T-cell (primary cell): ENCODE results near the gene BHMT. TPM values are rescaled to one million over a fixed set of nuclear protein-coding genes. Genes with fewer than 3 reads are reported as not detected.

ENCODE experiments used
- ATAC-seq, 4 experiments: fragments of 200-7000 bp in 3 of 4; fragments of 150-1000 bp in 1 of 4; cut with Tn5 transposase; replicated peaks in 1 of 4; 1 replicate in 3 of 4; 2 replicates in 1 of 4; pipeline ENCODE4 v1.10.0; 2021; ENCODE audit warnings: moderate library complexity in 3 of 4, mild to moderate bottlenecking in 2 of 4, moderate number of reproducible peaks in 1 of 4
- CTCF ChIA-PET, 2 donors: fragments of 300-600 bp; sonication (Branson Sonifier 250); formaldehyde crosslinking; loops; one replicate each; lab custom pipeline; 2022; ENCODE audit warnings: antibody characterized with exemption in 2 of 2; lab: Charles Lee
- POLR2A ChIA-PET, 2 donors: fragments of 300-600 bp; sonication (Branson Sonifier 250); formaldehyde crosslinking; loops; one replicate each; lab custom pipeline; 2022; ENCODE audit warnings: antibody characterized with exemption in 2 of 2; lab: Charles Lee
- DNase-seq, 35 experiments: peaks; one replicate each; pipeline versions ENCODE4 v3.0.0 to v3.0.0-alpha.2; 2013 to 2023
- H3K27ac ChIP-seq: one replicate; pipeline ENCODE4 v1.5.1; 2013; ENCODE audit warnings: low read length
- H3K27me3 ChIP-seq, 2 experiments: replicated peaks in 1 of 2; 1 replicate in 1 of 2; 2 replicates in 1 of 2; pipeline versions ENCODE4 v1.6.1 to v1.7.0; 2013; ENCODE audit warnings: low read length in 1 of 2, mixed read lengths in 1 of 2; ENCODE audit not compliant: control insufficient read depth in 2 of 2, insufficient read depth in 2 of 2; ENCODE audit errors: extremely low read depth in 1 of 2
- H3K36me3 ChIP-seq, 2 donors: 1 replicate in 1 of 2; 2 replicates in 1 of 2; pipeline versions ENCODE4 v1.6.1 to v1.7.0; 2013; ENCODE audit warnings: low read length in 1 of 2; ENCODE audit not compliant: control insufficient read depth in 2 of 2, insufficient read depth in 1 of 2; ENCODE audit errors: extremely low read depth in 1 of 2
- H3K4me1 ChIP-seq, 2 experiments: 1 replicate in 1 of 2; 2 replicates in 1 of 2; pipeline versions ENCODE4 v1.6.1 to v1.7.0; 2013; ENCODE audit warnings: low read length in 2 of 2, mixed read lengths in 1 of 2; ENCODE audit not compliant: insufficient read depth in 2 of 2, control insufficient read depth in 1 of 2; ENCODE audit errors: extremely low read depth in 1 of 2
- H3K4me3 ChIP-seq, 2 donors: 1 replicate in 1 of 2; 2 replicates in 1 of 2; pipeline versions ENCODE4 v1.5.1 to v1.7.0; 2013; ENCODE audit warnings: mild to moderate bottlenecking in 2 of 2, low read length in 1 of 2, moderate library complexity in 1 of 2; ENCODE audit not compliant: control insufficient read depth in 1 of 2; ENCODE audit errors: extremely low read depth in 1 of 2
- H3K9me3 ChIP-seq: 2 replicates; pipeline ENCODE4 v1.7.0; 2013
- H3K27ac Mint-ChIP-seq, 2 donors: one replicate each; pipeline ENCODE4 v1.8.0; 2020 to 2021; ENCODE audit warnings: mild to moderate bottlenecking in 2 of 2, mixed read lengths in 2 of 2
- H3K27me3 Mint-ChIP-seq, 2 donors: one replicate each; pipeline ENCODE4 v1.8.0; 2021 to 2022; ENCODE audit warnings: mixed read lengths in 2 of 2
- H3K36me3 Mint-ChIP-seq: one replicate; pipeline ENCODE4 v1.8.0; 2021; ENCODE audit warnings: mixed read lengths
- H3K4me1 Mint-ChIP-seq, 3 donors: one replicate each; pipeline ENCODE4 v1.8.0; 2020 to 2022; ENCODE audit warnings: mixed read lengths in 3 of 3, mild to moderate bottlenecking in 1 of 3
- H3K4me3 Mint-ChIP-seq, 3 donors: one replicate each; pipeline ENCODE4 v1.8.0; 2020 to 2022; ENCODE audit warnings: mild to moderate bottlenecking in 3 of 3, mixed read lengths in 3 of 3, moderate library complexity in 3 of 3
- H3K9me3 Mint-ChIP-seq, 3 donors: one replicate each; pipeline ENCODE4 v1.8.0; 2020 to 2022; ENCODE audit warnings: mixed read lengths in 3 of 3
- WGBS: methylation state at CpG from one replicate; pipeline ENCODE4 v1.1.5; 2013; ENCODE audit warnings: missing lambda C conversion rate; ENCODE audit not compliant: insufficient coverage; 5-methylcytosine and 5-hydroxymethylcytosine counted together
- total RNA-seq, 35 experiments: library from RNA in 6 of 35; stranded (reverse) in 6 of 35; fragments of 120-200 nt in 1 of 35; gene quantifications; one replicate each; pipeline versions ENCODE4 v1.2.1 to v1.2.4 and lab custom pipeline; 2013 to 2026

Gene BHMT
- total RNA-seq, 5 donors from 2014 or later (not counting 1 experiment from before 2014, with no cell fraction given): 0.38 to 1.6 (median 0.76) TPM; not detected in 2

DNA sequence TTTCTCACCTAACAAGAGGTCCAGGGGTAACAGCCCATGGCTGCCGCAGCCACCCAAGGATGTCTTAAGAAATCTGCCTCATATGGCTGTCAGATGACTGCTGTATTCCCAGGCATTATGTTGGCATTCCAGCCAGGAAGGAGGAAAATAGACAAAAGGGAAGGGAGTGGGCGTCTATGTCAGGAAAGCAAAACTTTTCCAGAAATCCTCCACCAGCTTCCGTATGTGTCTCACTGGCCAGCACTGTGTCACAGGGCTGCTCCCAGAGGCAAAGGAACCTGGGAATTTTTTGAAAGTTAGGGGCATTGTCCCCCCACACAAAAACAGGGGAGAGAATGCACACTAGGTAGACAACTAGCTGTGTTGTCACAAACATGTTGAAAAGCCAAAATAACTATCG lies 34.8 kb upstream of the BHMT start:
- POLR2A ChIA-PET: interaction anchor here in 1 of 2 donors (0.6 kb wide), 1 partner anchor 307 kb away, joined by 4 read pairs; no protein-coding TSS in a partner anchor
- 100% methylated on average over 1 of the region's 4 CpGs for WGBS

DNA sequence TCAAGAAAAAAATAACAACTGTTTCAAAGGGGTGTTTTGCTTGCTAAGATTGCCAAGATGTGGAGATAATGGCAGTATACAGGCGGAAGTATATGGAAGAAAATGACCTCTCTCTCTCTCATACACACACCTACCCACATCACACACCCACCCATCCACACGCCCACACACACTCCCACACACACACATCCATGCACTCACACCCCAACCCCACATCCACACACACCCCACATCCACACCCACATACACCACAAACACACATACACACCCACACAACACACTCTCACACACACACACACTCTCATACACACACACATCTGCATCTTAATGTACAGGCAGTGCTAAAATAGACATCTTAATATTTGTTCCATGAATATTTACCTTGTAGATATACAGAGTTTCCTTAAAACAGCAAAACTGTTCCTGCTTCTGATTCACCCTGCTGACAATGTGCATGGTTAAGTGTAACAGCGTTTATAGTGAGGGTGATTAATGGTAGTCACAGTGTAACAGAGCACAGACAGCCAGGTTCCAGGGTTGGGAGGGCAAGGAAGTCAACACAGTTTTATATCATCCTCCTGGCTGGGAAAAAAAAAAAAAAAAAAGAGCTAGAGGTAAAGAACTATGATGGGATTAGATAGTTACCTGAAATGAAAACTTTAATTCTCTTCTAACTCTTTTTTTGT lies 33.8 kb upstream of the BHMT start:
- Mint-ChIP-seq H3K27ac (peak overlapping the region in 1 of 2 donors; percentile 32), H3K9me3 (no peaks in the 10 kb centered on the region), H3K4me1 (no peaks in the 10 kb centered on the region), H3K27me3 (peaks cover 0 to 3% of the 10 kb centered on the region in 2 donors), H3K36me3 (no peaks in the 10 kb centered on the region), H3K4me3 (no peak overlapping the region)
- no peak for DNase-seq
- peaks cover 0 to 3% of the 10 kb centered on the region in 2 experiments for H3K27me3 ChIP-seq
- H3K4me1 ChIP-seq: no peaks in the 10 kb centered on the region
- H3K4me3 ChIP-seq: no peak overlapping the region
- no peaks in the 10 kb centered on the region for H3K36me3 ChIP-seq
- no peak for ATAC-seq
- POLR2A ChIA-PET: no interaction called here
- 29% methylated on average over 1 of the region's 3 CpGs for WGBS
- H3K27ac ChIP-seq: no peak overlapping the region
- H3K9me3 ChIP-seq: no peaks in the 10 kb centered on the region
- CTCF ChIA-PET: interaction anchor here in 1 of 2 donors (0.6 to 0.7 kb wide), 3 partner anchors 12 to 1881 kb away, joined by 3 to 4 read pairs (median 4); no protein-coding TSS in a partner anchor

More for the DNA sequence above, 34.8 kb upstream of the BHMT start:
- DNase-seq (no peak), ATAC-seq (no peak)
- Histone ChIP-seq H3K4me3 (no peak overlapping the region), H3K27ac (no peak overlapping the region), H3K9me3 (no peaks in the 10 kb centered on the region), H3K27me3 (peaks cover 0 to 3% of the 10 kb centered on the region in 2 experiments), H3K4me1 (no peaks in the 10 kb centered on the region), H3K36me3 (no peaks in the 10 kb centered on the region)
- Mint-ChIP-seq H3K9me3 (no peaks in the 10 kb centered on the region), H3K4me1 (no peaks in the 10 kb centered on the region), H3K27ac (no peak overlapping the region), H3K27me3 (peaks cover 5 to 9% of the 10 kb centered on the region in 2 donors), H3K4me3 (no peak overlapping the region), H3K36me3 (no peaks in the 10 kb centered on the region)
- CTCF ChIA-PET: no interaction called here

GRCh38 chr5:79080804-79081203 lies 30.8 kb upstream of the BHMT start:
- no peaks in the 10 kb centered on the region for H3K9me3 Mint-ChIP-seq
- no peak overlapping the region for H3K4me3 Mint-ChIP-seq
- no peak overlapping the region for H3K27ac Mint-ChIP-seq
- no peak for ATAC-seq
- CTCF ChIA-PET: no interaction called here
- H3K36me3 Mint-ChIP-seq: no peaks in the 10 kb centered on the region
- POLR2A ChIA-PET: no interaction called here
- Histone ChIP-seq H3K27ac (no peak overlapping the region), H3K36me3 (no peaks in the 10 kb centered on the region), H3K9me3 (no peaks in the 10 kb centered on the region), H3K4me1 (no peaks in the 10 kb centered on the region), H3K4me3 (no peak overlapping the region), H3K27me3 (no peaks in the 10 kb centered on the region)
- DNase-seq: no peak
- no peaks in the 10 kb centered on the region for H3K4me1 Mint-ChIP-seq
- H3K27me3 Mint-ChIP-seq: no peaks in the 10 kb centered on the region
- no CpG with 5 or more reads among the region's 2 CpGs for WGBS

DNA sequence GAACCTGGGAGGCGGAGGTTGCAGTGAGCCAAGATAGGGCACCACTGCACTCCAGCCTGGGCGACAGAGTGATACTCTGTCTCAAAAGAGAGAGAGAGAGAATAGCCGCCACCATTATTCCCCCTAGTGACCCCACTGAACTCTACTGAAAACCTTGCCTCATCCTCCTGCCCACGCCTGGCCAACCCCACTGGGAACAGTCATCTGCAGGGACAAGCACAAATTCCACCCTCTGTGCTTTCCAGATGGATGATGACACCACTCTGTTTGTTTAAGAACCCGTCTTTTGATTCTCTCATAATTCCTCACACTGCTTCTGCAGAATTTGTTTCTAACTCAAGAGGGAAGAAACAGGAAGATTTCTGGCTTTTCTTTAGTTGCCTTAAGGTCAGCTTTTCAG lies 29.8 kb upstream of the BHMT start:
- no peaks in the 10 kb centered on the region for H3K4me1 Mint-ChIP-seq
- POLR2A ChIA-PET: no interaction called here
- Histone ChIP-seq H3K9me3 (no peaks in the 10 kb centered on the region), H3K27ac (no peak overlapping the region), H3K36me3 (no peaks in the 10 kb centered on the region), H3K27me3 (no peaks in the 10 kb centered on the region), H3K4me1 (no peaks in the 10 kb centered on the region), H3K4me3 (no peak overlapping the region)
- ATAC-seq (no peak), DNase-seq (no peak)
- H3K27me3 Mint-ChIP-seq: no peaks in the 10 kb centered on the region
- no peak overlapping the region for H3K27ac Mint-ChIP-seq
- 86% methylated on average over 1 of the region's 5 CpGs for WGBS
- H3K36me3 Mint-ChIP-seq: no peaks in the 10 kb centered on the region
- CTCF ChIA-PET: interaction anchor here in 1 of 2 donors (1.3 kb wide), 1 partner anchor 56 kb away, joined by 3 read pairs; no protein-coding TSS in a partner anchor
- H3K9me3 Mint-ChIP-seq: no peaks in the 10 kb centered on the region
- no peak overlapping the region for H3K4me3 Mint-ChIP-seq

- H3K36me3 Mint-ChIP-seq: no peaks in the 10 kb centered on the region
- H3K4me1 ChIP-seq: no peaks in the 10 kb centered on the region
- no peaks in the 10 kb centered on the region for H3K27me3 Mint-ChIP-seq
- no peak for DNase-seq
- no peak overlapping the region for H3K27ac Mint-ChIP-seq
- no peak overlapping the region for H3K4me3 Mint-ChIP-seq
- no peaks in the 10 kb centered on the region for H3K4me1 Mint-ChIP-seq
- no peak overlapping the region for H3K27ac ChIP-seq
- ATAC-seq: no peak
- 100% methylated on average over 1 of the region's 2 CpGs for WGBS
- POLR2A ChIA-PET: no interaction called here
- CTCF ChIA-PET: no interaction called here
- H3K9me3 Mint-ChIP-seq: no peaks in the 10 kb centered on the region
- H3K36me3 ChIP-seq: no peaks in the 10 kb centered on the region
- no peak overlapping the region for H3K4me3 ChIP-seq
- no peaks in the 10 kb centered on the region for H3K9me3 ChIP-seq
- no peaks in the 10 kb centered on the region for H3K27me3 ChIP-seq
These were observed 25.5 kb upstream of the BHMT start for GRCh38 chr5:79086116-79086515.

- ATAC-seq (no peak), DNase-seq (no peak)
- ChIA-PET POLR2A (no interaction called here), CTCF (interaction anchor here in 1 of 2 donors (0.5 kb wide), 1 partner anchor 15 kb away, joined by 3 read pairs; no protein-coding TSS in a partner anchor)
- Mint-ChIP-seq H3K4me1 (no peaks in the 10 kb centered on the region), H3K4me3 (no peak overlapping the region), H3K36me3 (no peaks in the 10 kb centered on the region), H3K9me3 (no peaks in the 10 kb centered on the region), H3K27me3 (no peaks in the 10 kb centered on the region), H3K27ac (no peak overlapping the region)
- Histone ChIP-seq H3K27ac (no peak overlapping the region), H3K27me3 (no peaks in the 10 kb centered on the region), H3K4me3 (no peak overlapping the region), H3K4me1 (no peaks in the 10 kb centered on the region), H3K9me3 (no peaks in the 10 kb centered on the region), H3K36me3 (no peaks in the 10 kb centered on the region)
- WGBS: 43% methylated on average over 3 of the region's 4 CpGs
These were observed 23.1 kb upstream of the BHMT start for GRCh38 chr5:79088507-79088906.
